B cell (primary cell): ENCODE measurements around the gene CDC25B.

Source experiments
- CTCF ChIP-seq: fragments of 200-600 bp; IDR thresholded peaks from one replicate; pipeline ENCODE4 v1.8.0; 2022; ENCODE audit warnings: antibody characterized with exemption, mild to moderate bottlenecking
- EZH2 ChIP-seq: IDR thresholded peaks from 2 replicates; pipeline ENCODE4 v1.6.1; 2012; ENCODE audit warnings: borderline replicate concordance, low read depth, mild to moderate bottlenecking, moderate library complexity, low read length; ENCODE audit not compliant: insufficient read depth, poor library complexity, severe bottlenecking

GRCh38 chr20:3764659-3765058 lies 31.5 kb upstream of the CDC25B start:
- TF ChIP-seq CTCF (no peak), EZH2 (no peak)
